ENCODE data around the gene TESMIN. TPM values are rescaled to one million over a fixed set of nuclear protein-coding genes. Genes with fewer than 3 reads are reported as not detected.

Gene TESMIN
- total and polyA plus RNA-seq, 8 donors = 1.0 to 16.3 (median 3.3) TPM

GRCh38 chr11:68660066-68660810 is 91.1 kb downstream of the TESMIN start:
- Histone ChIP-seq H3K9me3 (peaks cover 0 to 8% (median 6%) of the 10 kb centered on the region in 4 donors), H3K27me3 (peaks cover 0 to 35% (median 11%) of the 10 kb centered on the region in 3 donors), H3K27ac (no peak overlapping the region), H3K4me3 (no peak overlapping the region), H3K36me3 (no peaks in the 10 kb centered on the region), H3K4me1 (peaks cover 0 to 8% (median 3%) of the 10 kb centered on the region in 4 donors)
- DNase-seq = no peak
- TF ChIP-seq CTCF (IDR thresholded peaks at IDR 0.05) (no peak), EP300 (IDR thresholded peaks at IDR 0.05) (no peak), POLR2AphosphoS5 (IDR thresholded peaks at IDR 0.05) (no peak), POLR2A (IDR thresholded peaks at IDR 0.05) (no peak)
- 89 to 91% (median 89%) methylated on average over 17 to 18 of the region's 18 CpGs for WGBS, 5 donors
- intact Hi-C loops (cut with DNase I; ENCODE audit: low total_unique reads) = no loop called here

GRCh38 chr11:68659158-68659921 is 92.0 kb downstream of the TESMIN start:
- no peaks in the 10 kb centered on the region for H3K36me3 ChIP-seq
- H3K9me3 ChIP-seq = peaks cover 0 to 15% (median 9%) of the 10 kb centered on the region in 4 donors
- peaks cover 0 to 8% (median 3%) of the 10 kb centered on the region in 4 donors for H3K4me1 ChIP-seq
- no peak overlapping the region for H3K4me3 ChIP-seq
- H3K27ac ChIP-seq = no peak overlapping the region
- H3K27me3 ChIP-seq = peaks cover 0 to 30% (median 2%) of the 10 kb centered on the region in 3 donors
- 57 to 68% (median 60%) methylated on average over 17 to 22 of the region's 22 CpGs for WGBS, 5 donors
- DNase-seq = peak in 1 of 2 donors; percentile 87
- TF ChIP-seq POLR2AphosphoS5 (IDR thresholded peaks at IDR 0.05) (no peak), EP300 (IDR thresholded peaks at IDR 0.05) (no peak), CTCF (IDR thresholded peaks at IDR 0.05) (no peak), POLR2A (IDR thresholded peaks at IDR 0.05) (no peak)
- intact Hi-C loops (cut with DNase I; ENCODE audit: low total_unique reads) = no loop called here

GRCh38 chr11:68658661-68659060 is 92.7 kb downstream of the TESMIN start:
- Histone ChIP-seq H3K27me3 (peaks cover 0 to 30% (median 0%) of the 10 kb centered on the region in 3 donors), H3K36me3 (no peaks in the 10 kb centered on the region), H3K9me3 (peaks cover 0 to 15% (median 9%) of the 10 kb centered on the region in 4 donors), H3K27ac (no peak overlapping the region), H3K4me1 (peaks cover 0 to 8% (median 3%) of the 10 kb centered on the region in 4 donors), H3K4me3 (no peak overlapping the region)
- WGBS, 5 donors = 79 to 85% (median 81%) methylated on average over 13 of the region's 13 CpGs
- no peak for TF ChIP-seq POLR2A (IDR thresholded peaks at IDR 0.05)
- TF ChIP-seq EP300 (IDR thresholded peaks at IDR 0.05) = no peak
- no peak for TF ChIP-seq POLR2AphosphoS5 (IDR thresholded peaks at IDR 0.05)
- no peak for TF ChIP-seq CTCF (IDR thresholded peaks at IDR 0.05)
- DNase-seq = no peak
- intact Hi-C loops (cut with DNase I; ENCODE audit: low total_unique reads) = no loop called here

- no peaks in the 10 kb centered on the region for H3K36me3 ChIP-seq
- TF ChIP-seq POLR2AphosphoS5 (IDR thresholded peaks at IDR 0.05) = no peak
- no peak for TF ChIP-seq EP300 (IDR thresholded peaks at IDR 0.05)
- no peak for TF ChIP-seq CTCF (IDR thresholded peaks at IDR 0.05)
- TF ChIP-seq POLR2A (IDR thresholded peaks at IDR 0.05) = no peak
- peaks cover 0 to 8% (median 3%) of the 10 kb centered on the region in 4 donors for H3K4me1 ChIP-seq
- H3K9me3 ChIP-seq = peaks cover 0 to 15% (median 9%) of the 10 kb centered on the region in 4 donors
- no peak overlapping the region for H3K27ac ChIP-seq
- intact Hi-C loops (cut with DNase I; ENCODE audit: low total_unique reads) = no loop called here
- no peak overlapping the region for H3K4me3 ChIP-seq
- WGBS, 5 donors = 89 to 96% (median 91%) methylated on average over 8 of the region's 8 CpGs
- no peak for DNase-seq
- H3K27me3 ChIP-seq = peaks cover 0 to 33% (median 0%) of the 10 kb centered on the region in 3 donors
Measured at GRCh38 chr11:68658097-68658496, 93.2 kb downstream of the TESMIN start.
